NCI-H1105 treated with DMSO at 0.1 percent for 48 hours (cell line): ENCODE measurements around the gene CUEDC2.

Experiments
- DNase-seq: peaks from one replicate; lab custom pipeline; 2025; lab: John Stamatoyannopoulos, UW

Gene CUEDC2

GRCh38 chr10:102432162-102432950, at the start of gene CUEDC2:
CUEDC2 (minus strand) TSS chr10:102432574; CDS start chr10:102425188, 7,386 bp downstream.
- peak; percentile 70 for DNase-seq

- DNase-seq: no peak
Measured at GRCh38 chr10:102480396-102480795, 48.0 kb upstream of the CUEDC2 start.

- DNase-seq: no peak
Measured at GRCh38 chr10:102479651-102480050, 47.3 kb upstream of the CUEDC2 start.

GRCh38 chr10:102476466-102477141, 44.2 kb upstream of the CUEDC2 start:
- no peak for DNase-seq

GRCh38 chr10:102475451-102476040, 43.2 kb upstream of the CUEDC2 start:
- DNase-seq: no peak

GRCh38 chr10:102473445-102474331, 41.3 kb upstream of the CUEDC2 start:
- no peak for DNase-seq

GRCh38 chr10:102470579-102471546, 38.5 kb upstream of the CUEDC2 start:
- no peak for DNase-seq

- DNase-seq: no peak
Measured at GRCh38 chr10:102468683-102469082, 36.3 kb upstream of the CUEDC2 start.

- no peak for DNase-seq
Measured at GRCh38 chr10:102467971-102468438, 35.6 kb upstream of the CUEDC2 start.

- DNase-seq: no peak
Measured at GRCh38 chr10:102467318-102467717, 34.9 kb upstream of the CUEDC2 start.

- no peak for DNase-seq
Measured at GRCh38 chr10:102465466-102465865, 33.1 kb upstream of the CUEDC2 start.

GRCh38 chr10:102463983-102464382, 31.6 kb upstream of the CUEDC2 start:
- DNase-seq: no peak

- no peak for DNase-seq
Measured at GRCh38 chr10:102462512-102463054, 30.2 kb upstream of the CUEDC2 start.

GRCh38 chr10:102461187-102462054, 29.0 kb upstream of the CUEDC2 start:
- DNase-seq: peak; percentile 81

GRCh38 chr10:102460836-102461186, 28.4 kb upstream of the CUEDC2 start:
- peak; percentile 14 for DNase-seq

- no peak for DNase-seq
Measured at GRCh38 chr10:102458656-102459055, 26.3 kb upstream of the CUEDC2 start.

GRCh38 chr10:102457591-102458150, 25.3 kb upstream of the CUEDC2 start:
- DNase-seq: no peak

- DNase-seq: no peak
Measured at GRCh38 chr10:102455893-102456471, 23.6 kb upstream of the CUEDC2 start.
